IPS-18a (cell line): Measurements from ENCODE around the gene ARHGAP12.
A peak's percentile ranks its signal among the peaks of the same experiment; 100 is the strongest.
"Not testable (repeated sequence)": the region's sequence is repeated elsewhere in the genome, so short reads cannot be mapped to it uniquely, and the experiment has no call there.

Source experiments
- H3K27ac ChIP-seq: one replicate; pipeline ENCODE4 v1.5.1; 2013; ENCODE audit warnings: low read length
- H3K27me3 ChIP-seq: one replicate; pipeline ENCODE4 v1.6.1; 2013; ENCODE audit warnings: mild to moderate bottlenecking, low read length; ENCODE audit not compliant: control insufficient read depth, insufficient read depth
- H3K36me3 ChIP-seq: one replicate; pipeline ENCODE4 v1.6.1; 2013; ENCODE audit warnings: low read depth, low read length; ENCODE audit not compliant: control insufficient read depth
- H3K4me1 ChIP-seq: one replicate; pipeline ENCODE4 v1.6.1; 2013; ENCODE audit warnings: low read depth, low read length; ENCODE audit not compliant: control insufficient read depth
- H3K4me3 ChIP-seq: one replicate; pipeline ENCODE4 v1.5.1; 2013; ENCODE audit warnings: low read length
- H3K9ac ChIP-seq: one replicate; pipeline ENCODE4 v1.6.1; 2013; ENCODE audit warnings: mild to moderate bottlenecking, low read length, moderate library complexity
- H3K9me3 ChIP-seq: one replicate; pipeline ENCODE4 v1.6.1; 2013; ENCODE audit warnings: low read depth, low read length; ENCODE audit not compliant: control insufficient read depth

The ARHGAP12 gene, protein sequence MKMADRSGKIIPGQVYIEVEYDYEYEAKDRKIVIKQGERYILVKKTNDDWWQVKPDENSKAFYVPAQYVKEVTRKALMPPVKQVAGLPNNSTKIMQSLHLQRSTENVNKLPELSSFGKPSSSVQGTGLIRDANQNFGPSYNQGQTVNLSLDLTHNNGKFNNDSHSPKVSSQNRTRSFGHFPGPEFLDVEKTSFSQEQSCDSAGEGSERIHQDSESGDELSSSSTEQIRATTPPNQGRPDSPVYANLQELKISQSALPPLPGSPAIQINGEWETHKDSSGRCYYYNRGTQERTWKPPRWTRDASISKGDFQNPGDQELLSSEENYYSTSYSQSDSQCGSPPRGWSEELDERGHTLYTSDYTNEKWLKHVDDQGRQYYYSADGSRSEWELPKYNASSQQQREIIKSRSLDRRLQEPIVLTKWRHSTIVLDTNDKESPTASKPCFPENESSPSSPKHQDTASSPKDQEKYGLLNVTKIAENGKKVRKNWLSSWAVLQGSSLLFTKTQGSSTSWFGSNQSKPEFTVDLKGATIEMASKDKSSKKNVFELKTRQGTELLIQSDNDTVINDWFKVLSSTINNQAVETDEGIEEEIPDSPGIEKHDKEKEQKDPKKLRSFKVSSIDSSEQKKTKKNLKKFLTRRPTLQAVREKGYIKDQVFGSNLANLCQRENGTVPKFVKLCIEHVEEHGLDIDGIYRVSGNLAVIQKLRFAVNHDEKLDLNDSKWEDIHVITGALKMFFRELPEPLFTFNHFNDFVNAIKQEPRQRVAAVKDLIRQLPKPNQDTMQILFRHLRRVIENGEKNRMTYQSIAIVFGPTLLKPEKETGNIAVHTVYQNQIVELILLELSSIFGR

GRCh38 chr10:31928549-31929260 is at the start of gene ARHGAP12:
TSS of gene ARHGAP12 (minus strand) at chr10:31928831. CDS start at chr10:31908855, 19,976 bp downstream.
- Histone ChIP-seq H3K4me3 (peak within 1 kb of the TSS; percentile 83), H3K27ac (no peak within 1 kb of the TSS), H3K36me3 (no peaks in the 10 kb centered on the region), H3K9ac (peak within 1 kb of the TSS; percentile 68), H3K4me1 (peaks cover 14% of the 10 kb centered on the region), H3K9me3 (no peaks in the 10 kb centered on the region), H3K27me3 (no peaks in the 10 kb centered on the region)

DNA sequence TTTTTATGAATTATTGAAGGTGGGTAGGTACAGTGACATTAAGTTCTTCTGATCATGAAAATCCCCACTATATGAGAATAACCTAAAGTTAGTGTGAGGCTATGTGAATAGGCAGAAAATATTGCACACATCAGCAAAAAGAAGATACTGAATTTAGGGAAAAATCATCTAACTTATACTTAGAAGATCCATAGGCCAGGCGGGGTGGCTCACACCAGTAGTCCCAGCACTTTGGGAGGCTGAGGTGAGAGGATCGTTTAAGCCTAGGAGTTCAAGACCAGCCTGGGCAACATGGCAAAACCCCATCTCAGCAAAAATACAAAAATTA is 49.5 kb upstream of the ARHGAP12 start:
- H3K27me3 ChIP-seq: no peaks in the 10 kb centered on the region
- H3K9ac ChIP-seq: no peak overlapping the region
- no peak overlapping the region for H3K4me3 ChIP-seq
- H3K27ac ChIP-seq: no peak overlapping the region
- H3K36me3 ChIP-seq: no peaks in the 10 kb centered on the region
- peaks cover 3% of the 10 kb centered on the region for H3K4me1 ChIP-seq
- H3K9me3 ChIP-seq: no peaks in the 10 kb centered on the region

GRCh38 chr10:31977440-31978155 is 49.0 kb upstream of the ARHGAP12 start:
- Histone ChIP-seq H3K4me3 (no peak overlapping the region), H3K9ac (no peak overlapping the region), H3K4me1 (peaks cover 3% of the 10 kb centered on the region), H3K36me3 (no peaks in the 10 kb centered on the region), H3K27me3 (no peaks in the 10 kb centered on the region), H3K27ac (no peak overlapping the region), H3K9me3 (no peaks in the 10 kb centered on the region)

- no peaks in the 10 kb centered on the region for H3K27me3 ChIP-seq
- H3K9me3 ChIP-seq: no peaks in the 10 kb centered on the region
- H3K4me3 ChIP-seq: no peak overlapping the region
- H3K9ac ChIP-seq: no peak overlapping the region
- no peaks in the 10 kb centered on the region for H3K36me3 ChIP-seq
- no peak overlapping the region for H3K27ac ChIP-seq
- H3K4me1 ChIP-seq: peaks cover 3% of the 10 kb centered on the region
These were observed 46.6 kb upstream of the ARHGAP12 start for GRCh38 chr10:31975157-31975765.

DNA sequence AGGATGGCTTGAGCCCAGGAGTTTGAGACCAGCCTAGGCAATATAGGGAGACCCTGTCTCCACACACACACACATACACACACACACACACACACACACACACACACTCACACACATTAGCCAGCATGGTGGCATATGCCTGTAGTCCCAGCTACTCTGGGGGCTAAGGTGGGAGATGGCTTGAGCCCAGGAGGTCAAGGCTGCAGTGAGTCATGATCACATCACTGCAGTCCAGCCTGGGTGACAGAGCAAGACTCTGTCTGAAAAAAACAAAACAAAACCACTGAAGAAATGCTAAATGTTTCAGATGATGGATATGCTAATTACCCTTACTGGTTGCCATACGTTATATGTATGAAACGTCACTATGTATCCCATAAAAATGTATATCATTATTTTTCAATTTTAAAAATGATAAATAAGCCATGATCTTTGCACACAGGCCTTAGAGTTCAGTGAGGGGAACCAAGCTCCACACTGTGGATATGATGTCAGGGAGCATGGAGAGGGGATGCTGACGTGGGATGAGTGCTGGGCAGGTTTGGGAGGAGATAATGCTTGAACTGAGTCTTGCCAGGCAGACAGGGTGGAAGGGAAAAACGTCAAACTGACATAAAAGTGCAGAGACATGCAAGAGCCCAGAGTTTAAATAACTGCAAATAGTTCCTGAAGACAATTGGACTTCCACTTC is 45.9 kb upstream of the ARHGAP12 start:
- Histone ChIP-seq H3K27ac (no peak overlapping the region), H3K4me3 (no peak overlapping the region), H3K27me3 (no peaks in the 10 kb centered on the region), H3K4me1 (peaks cover 3% of the 10 kb centered on the region), H3K9ac (no peak overlapping the region), H3K36me3 (no peaks in the 10 kb centered on the region), H3K9me3 (no peaks in the 10 kb centered on the region)

- H3K9me3 ChIP-seq: no peaks in the 10 kb centered on the region
- no peaks in the 10 kb centered on the region for H3K27me3 ChIP-seq
- no peaks in the 10 kb centered on the region for H3K36me3 ChIP-seq
- no peak overlapping the region for H3K4me3 ChIP-seq
- peaks cover 3% of the 10 kb centered on the region for H3K4me1 ChIP-seq
- no peak overlapping the region for H3K27ac ChIP-seq
- H3K9ac ChIP-seq: no peak overlapping the region
These were observed 43.9 kb upstream of the ARHGAP12 start for GRCh38 chr10:31972519-31973041.

DNA sequence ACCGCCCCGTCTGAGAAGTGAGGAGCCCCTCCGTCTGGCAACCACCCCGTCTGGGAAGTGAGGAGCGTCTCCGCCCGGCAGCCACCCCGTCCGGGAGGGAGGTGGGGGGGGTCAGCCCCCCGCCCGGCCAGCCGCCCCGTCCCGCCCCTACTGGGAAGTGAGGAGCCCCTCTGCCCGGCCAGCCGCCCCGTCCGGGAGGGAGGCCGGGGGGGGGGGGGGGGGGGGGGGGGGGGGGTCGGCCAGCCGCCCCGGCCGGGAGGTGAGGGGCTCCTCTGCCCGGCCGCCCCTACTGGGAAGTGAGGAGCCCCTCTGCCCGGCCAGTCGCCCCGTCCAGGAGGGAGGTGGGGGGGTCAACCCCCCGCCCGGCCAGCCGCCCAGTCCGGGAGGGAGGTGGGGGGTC is 41.2 kb upstream of the ARHGAP12 start:
- H3K4me3 ChIP-seq, H3K9ac ChIP-seq, H3K9me3 ChIP-seq, H3K27me3 ChIP-seq, H3K4me1 ChIP-seq, H3K27ac ChIP-seq, H3K36me3 ChIP-seq: not testable (repeated sequence)

DNA sequence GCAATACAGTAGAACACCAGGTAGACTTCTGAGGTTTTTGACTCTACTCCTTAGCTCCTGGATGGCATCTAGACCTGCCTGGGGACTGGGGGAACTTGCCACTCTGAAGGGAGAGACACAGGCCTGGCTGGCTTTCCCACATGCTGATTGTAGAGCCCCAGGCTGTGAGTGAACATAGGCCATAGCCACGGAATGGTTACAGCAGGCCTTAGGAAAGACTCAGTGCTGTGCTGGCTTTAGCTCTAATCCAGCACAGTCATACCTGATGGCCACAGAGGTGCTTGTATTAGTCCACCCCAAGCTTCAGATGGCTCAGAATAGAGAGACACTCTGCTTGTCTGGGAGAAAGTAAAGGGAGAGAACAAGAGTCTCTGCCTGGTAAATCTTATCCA is 35.0 kb upstream of the ARHGAP12 start:
- H3K9ac ChIP-seq: no peak overlapping the region
- no peaks in the 10 kb centered on the region for H3K9me3 ChIP-seq
- H3K27ac ChIP-seq: no peak overlapping the region
- H3K36me3 ChIP-seq: no peaks in the 10 kb centered on the region
- no peaks in the 10 kb centered on the region for H3K4me1 ChIP-seq
- no peaks in the 10 kb centered on the region for H3K27me3 ChIP-seq
- H3K4me3 ChIP-seq: no peak overlapping the region

DNA sequence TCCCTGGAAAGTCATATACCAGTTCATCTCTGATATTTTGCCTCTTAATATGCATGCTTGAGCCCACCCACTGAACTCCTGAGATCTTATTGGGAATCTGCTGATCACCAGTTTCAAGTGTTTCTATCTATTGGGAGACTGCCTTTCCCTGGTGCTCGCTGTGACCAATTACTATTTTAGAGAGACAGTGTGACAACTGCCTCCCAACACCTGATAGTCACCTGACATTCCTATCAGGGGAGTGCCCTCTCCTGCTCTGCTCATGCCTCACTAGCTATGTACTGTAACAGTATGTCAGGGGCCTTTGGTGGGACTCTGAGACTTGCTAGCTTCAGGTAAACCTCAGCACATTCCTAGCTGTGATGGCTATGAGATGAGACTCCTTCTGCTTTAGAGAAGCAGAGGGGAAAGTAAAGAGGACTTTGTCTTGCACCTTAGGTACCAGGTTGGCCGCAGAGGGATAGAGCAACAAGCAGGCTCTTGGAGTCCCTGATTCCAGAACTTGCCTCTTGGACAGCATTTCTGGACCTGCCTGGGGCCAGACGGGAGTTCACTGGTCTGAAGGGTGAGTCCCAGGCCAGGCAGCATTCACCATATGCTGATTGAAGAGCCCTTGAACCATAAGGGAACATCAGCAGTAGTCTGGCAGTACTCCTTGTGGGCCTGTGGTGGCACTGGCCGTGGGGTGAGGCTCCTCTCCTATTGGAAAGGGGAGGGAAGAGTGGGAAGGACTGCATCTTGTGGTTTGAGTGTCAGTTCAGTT is 34.4 kb upstream of the ARHGAP12 start:
- Histone ChIP-seq H3K9ac (no peak overlapping the region), H3K4me1 (no peaks in the 10 kb centered on the region), H3K4me3 (no peak overlapping the region), H3K27ac (no peak overlapping the region), H3K36me3 (no peaks in the 10 kb centered on the region), H3K9me3 (no peaks in the 10 kb centered on the region), H3K27me3 (no peaks in the 10 kb centered on the region)
